Spleen (tissue), 11 donors: ENCODE data around the gene ANXA8. TPM values are rescaled to one million over a fixed set of nuclear protein-coding genes. Genes with fewer than 3 reads are reported as not detected.
"Not testable (repeated sequence)": the region's sequence is repeated elsewhere in the genome, so short reads cannot be mapped to it uniquely, and the experiment has no call there.

ENCODE experiments used
- DNase-seq: peaks from one replicate; pipeline ENCODE4 v3.0.0-alpha.2; 2020
- H3K27ac ChIP-seq, 8 donors: fragments of 200-600 bp; sonication (generic) in 7 of 8; 1 replicate in 4 of 8; 2 replicates in 4 of 8; pipeline versions ENCODE4 v1.5.0 to v1.8.0; 2016 to 2021; ENCODE audit warnings: inconsistent platforms in 4 of 8, mild to moderate bottlenecking in 4 of 8, moderate library complexity in 1 of 8
- H3K27me3 ChIP-seq, 7 donors: fragments of 200-600 bp; sonication (generic) in 6 of 7; replicated peaks in 1 of 7; 1 replicate in 4 of 7; 2 replicates in 3 of 7; pipeline versions ENCODE4 v1.5.0 to v1.8.0; 2016 to 2021; ENCODE audit warnings: inconsistent platforms in 3 of 7, mild to moderate bottlenecking in 1 of 7
- H3K36me3 ChIP-seq, 6 donors: fragments of 200-600 bp; sonication (generic) in 5 of 6; 1 replicate in 4 of 6; 2 replicates in 2 of 6; pipeline versions ENCODE4 v1.5.0 to v1.8.0; 2016 to 2021; ENCODE audit warnings: inconsistent platforms in 2 of 6
- H3K4me1 ChIP-seq, 6 donors: fragments of 200-600 bp; sonication (generic) in 5 of 6; 1 replicate in 3 of 6; 2 replicates in 3 of 6; pipeline versions ENCODE4 v1.5.0 to v1.8.0; 2016 to 2021; ENCODE audit warnings: inconsistent platforms in 3 of 6
- H3K4me3 ChIP-seq, 8 donors: fragments of 200-600 bp; sonication (generic) in 7 of 8; 1 replicate in 4 of 8; 2 replicates in 4 of 8; pipeline versions ENCODE4 v1.5.0 to v1.8.0; 2016 to 2021; ENCODE audit warnings: inconsistent platforms in 4 of 8, mild to moderate bottlenecking in 4 of 8, moderate library complexity in 2 of 8
- H3K9me3 ChIP-seq, 8 donors: fragments of 200-600 bp; sonication (generic) in 7 of 8; 1 replicate in 4 of 8; 2 replicates in 4 of 8; pipeline versions ENCODE4 v1.5.0 to v1.8.0; 2016 to 2021; ENCODE audit warnings: inconsistent platforms in 4 of 8
- CTCF ChIP-seq, 11 experiments: fragments of 200-600 bp in 7 of 11; fragments of 450-650 bp in 4 of 11; sonication (generic) in 4 of 11; IDR thresholded peaks in 8 of 11; conservative IDR thresholded peaks in 3 of 11; 1 replicate in 7 of 11; 2 replicates in 4 of 11; pipeline versions ENCODE4 v1.4.0 to v1.8.0; 2016 to 2021; ENCODE audit warnings: antibody characterized with exemption in 11 of 11, inconsistent platforms in 4 of 11, mild to moderate bottlenecking in 1 of 11
- POLR2A ChIP-seq, 3 donors: fragments of 450-650 bp; IDR thresholded peaks; one replicate each; pipeline ENCODE4 v1.5.1; 2017; ENCODE audit warnings: antibody characterized with exemption in 3 of 3, mild to moderate bottlenecking in 1 of 3
- POLR2AphosphoS5 ChIP-seq, 3 donors: sonication (generic); formaldehyde crosslinking; IDR thresholded peaks; one replicate each; pipeline ENCODE4 v1.5.1; 2017; ENCODE audit warnings: antibody characterized with exemption in 3 of 3
- WGBS, 5 donors: extraction: QIAGEN DNeasy Blood & Tissue Kit in 3 of 5; methylation state at CpG; one replicate each; pipeline versions ENCODE4 v1.1.5 to v1.1.7; 2013 to 2018; 5-methylcytosine and 5-hydroxymethylcytosine counted together
- intact Hi-C: fragments of 100-400 bp; cut with DNase I; formaldehyde crosslinking; loops from one replicate; pipeline ENCODE4 v1.15.0; 2023; ENCODE audit warnings: low total_unique reads
- polyA plus RNA-seq, 3 donors: library from polyadenylated mRNA; stranded (reverse); fragments of 200-250 nt; gene quantifications; one replicate each; pipeline ENCODE4 v1.2.1, GENCODE V29; 2013
- total RNA-seq, 7 donors: library from RNA; depleted of rRNA in 3 of 7; stranded (reverse); fragments of >200 nt in 3 of 7; fragmentation: NEBNext Ultra II Directional in 4 of 7; extraction: Animal tissue kit (Norgen Biotek cat#: 25700) in 4 of 7; gene quantifications; one replicate each; pipeline versions ENCODE4 v1.1.0 to v1.2.1, GENCODE V29; 2016 to 2021
- donor health status: healthy with polysubstance abuse.
- donor health status: DM: no; HTN: no; CAD: no; lungs with moderate emphysema.
- donor health status: DM: no; HTN: no; CAD: no.
- donor health status: Bipolar disorder and iron deficiency.
- donor health status: healthy.
- donor health status: DM: no; HTN: no; CAD: no.
- donor health status: DM: yes; HTN: yes; CAD: no.

Gene ANXA8
- total and polyA plus RNA-seq, 10 donors, result 0.04 to 0.32 (median 0.20) TPM; not detected in 6

- TF ChIP-seq POLR2AphosphoS5 (IDR thresholded peaks at IDR 0.05) (no peak), POLR2A (IDR thresholded peaks at IDR 0.05) (no peak)
- no peak overlapping the region for H3K27ac ChIP-seq
- no peaks in the 10 kb centered on the region for H3K9me3 ChIP-seq
- 80 to 100% (median 97%) methylated on average over 1 of the region's 1 CpG; no CpG with 5 or more reads in 1 of the 5 donors for WGBS, 5 donors
- H3K27me3 ChIP-seq, result peaks cover 0 to 9% (median 0%) of the 10 kb centered on the region in 7 donors
- H3K4me1 ChIP-seq, result no peaks in the 10 kb centered on the region
- H3K36me3 ChIP-seq, result no peaks in the 10 kb centered on the region
- DNase-seq, result no peak
- intact Hi-C loops, result no loop called here
- H3K4me3 ChIP-seq, result no peak overlapping the region
These were observed 26.4 kb downstream of the ANXA8 start for GRCh38 chr10:47457528-47457820.

GRCh38 chr10:47456794-47457527 is 27.0 kb downstream of the ANXA8 start:
- no peak overlapping the region for H3K27ac ChIP-seq
- intact Hi-C loops, result no loop called here
- no peaks in the 10 kb centered on the region for H3K36me3 ChIP-seq
- no peak for DNase-seq
- 68 to 90% (median 85%) methylated on average over 5 to 6 of the region's 6 CpGs for WGBS, 5 donors
- TF ChIP-seq POLR2A (IDR thresholded peaks at IDR 0.05) (no peak), POLR2AphosphoS5 (IDR thresholded peaks at IDR 0.05) (no peak), CTCF (IDR thresholded peaks at IDR 0.05 in 8 of 11, conservative IDR thresholded peaks at IDR 0.05 in 3 of 11) (no peak)
- no peaks in the 10 kb centered on the region for H3K9me3 ChIP-seq
- no peak overlapping the region for H3K4me3 ChIP-seq
- H3K27me3 ChIP-seq, result peaks cover 0 to 14% (median 0%) of the 10 kb centered on the region in 7 donors
- no peaks in the 10 kb centered on the region for H3K4me1 ChIP-seq

GRCh38 chr10:47456079-47456785 is 27.7 kb downstream of the ANXA8 start:
- Histone ChIP-seq H3K36me3 (no peaks in the 10 kb centered on the region), H3K4me3 (no peak overlapping the region), H3K27ac (no peak overlapping the region), H3K4me1 (no peaks in the 10 kb centered on the region), H3K27me3 (peaks cover 0 to 12% (median 0%) of the 10 kb centered on the region in 7 donors), H3K9me3 (no peaks in the 10 kb centered on the region)
- intact Hi-C loops, result no loop called here
- 69 to 90% (median 74%) methylated on average over 4 to 8 of the region's 8 CpGs for WGBS, 5 donors
- no peak for DNase-seq
- no peak for TF ChIP-seq POLR2A (IDR thresholded peaks at IDR 0.05)
- no peak for TF ChIP-seq CTCF (IDR thresholded peaks at IDR 0.05 in 8 of 11, conservative IDR thresholded peaks at IDR 0.05 in 3 of 11)
- no peak for TF ChIP-seq POLR2AphosphoS5 (IDR thresholded peaks at IDR 0.05)

GRCh38 chr10:47455350-47456078 is 28.4 kb downstream of the ANXA8 start:
- H3K4me1 ChIP-seq, intact Hi-C loops, H3K4me3 ChIP-seq, DNase-seq, H3K27ac ChIP-seq, H3K9me3 ChIP-seq, H3K36me3 ChIP-seq: not testable (repeated sequence)
- 47 to 57% (median 51%) methylated on average over 9 of the region's 9 CpGs for WGBS, 5 donors
- peaks cover 0 to 10% (median 0%) of the 10 kb centered on the region in 7 donors for H3K27me3 ChIP-seq

- Histone ChIP-seq H3K27ac (no peak overlapping the region), H3K27me3 (peaks cover 0 to 10% (median 0%) of the 10 kb centered on the region in 7 donors), H3K36me3 (no peaks in the 10 kb centered on the region), H3K9me3 (no peaks in the 10 kb centered on the region), H3K4me3 (no peak overlapping the region), H3K4me1 (no peaks in the 10 kb centered on the region)
- WGBS, 5 donors, result 76 to 82% (median 81%) methylated on average over 3 of the region's 3 CpGs
- DNase-seq, result no peak
- no peak for TF ChIP-seq POLR2A (IDR thresholded peaks at IDR 0.05)
- no peak for TF ChIP-seq POLR2AphosphoS5 (IDR thresholded peaks at IDR 0.05)
- TF ChIP-seq CTCF (IDR thresholded peaks at IDR 0.05 in 8 of 11, conservative IDR thresholded peaks at IDR 0.05 in 3 of 11), result no peak
- intact Hi-C loops, result no loop called here
These were observed 29.2 kb downstream of the ANXA8 start for GRCh38 chr10:47454780-47455058.
